ENCODE data around the gene KCND2. TPM values are rescaled to one million over a fixed set of nuclear protein-coding genes. Genes with fewer than 3 reads are reported as not detected.

Gene KCND2
- total RNA-seq, 1 donor from 2014 or later, result 0.12 TPM

DNA sequence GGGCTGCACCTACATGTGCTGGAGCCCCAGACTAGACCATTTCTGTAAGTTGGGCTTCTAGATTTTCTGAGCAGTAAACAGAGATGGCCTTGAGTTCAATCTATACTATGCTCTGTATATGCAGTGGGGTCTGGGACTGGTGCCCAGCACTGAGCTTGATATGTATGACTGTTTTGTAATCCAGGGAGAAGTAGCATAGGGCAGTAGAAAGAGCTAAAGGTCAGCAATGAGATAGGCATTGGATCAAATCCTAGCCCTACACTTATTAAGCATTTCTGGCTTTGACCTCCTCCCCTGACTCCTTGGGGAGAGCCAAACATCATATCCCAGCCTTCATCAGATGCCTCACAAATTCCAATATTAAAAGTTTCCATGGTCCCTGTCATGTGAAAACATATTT lies 330.4 kb downstream of the KCND2 start:
- DNase-seq (ENCODE audit: low read depth), result no peak
- H3K4me3 ChIP-seq (ENCODE audit: low read depth, low read length), result no peak overlapping the region
- TF ChIP-seq, protein P1, sequence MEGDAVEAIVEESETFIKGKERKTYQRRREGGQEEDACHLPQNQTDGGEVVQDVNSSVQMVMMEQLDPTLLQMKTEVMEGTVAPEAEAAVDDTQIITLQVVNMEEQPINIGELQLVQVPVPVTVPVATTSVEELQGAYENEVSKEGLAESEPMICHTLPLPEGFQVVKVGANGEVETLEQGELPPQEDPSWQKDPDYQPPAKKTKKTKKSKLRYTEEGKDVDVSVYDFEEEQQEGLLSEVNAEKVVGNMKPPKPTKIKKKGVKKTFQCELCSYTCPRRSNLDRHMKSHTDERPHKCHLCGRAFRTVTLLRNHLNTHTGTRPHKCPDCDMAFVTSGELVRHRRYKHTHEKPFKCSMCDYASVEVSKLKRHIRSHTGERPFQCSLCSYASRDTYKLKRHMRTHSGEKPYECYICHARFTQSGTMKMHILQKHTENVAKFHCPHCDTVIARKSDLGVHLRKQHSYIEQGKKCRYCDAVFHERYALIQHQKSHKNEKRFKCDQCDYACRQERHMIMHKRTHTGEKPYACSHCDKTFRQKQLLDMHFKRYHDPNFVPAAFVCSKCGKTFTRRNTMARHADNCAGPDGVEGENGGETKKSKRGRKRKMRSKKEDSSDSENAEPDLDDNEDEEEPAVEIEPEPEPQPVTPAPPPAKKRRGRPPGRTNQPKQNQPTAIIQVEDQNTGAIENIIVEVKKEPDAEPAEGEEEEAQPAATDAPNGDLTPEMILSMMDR (conservative IDR thresholded peaks at IDR 0.05; ENCODE audit: low read depth, low read length), result no peak

DNA sequence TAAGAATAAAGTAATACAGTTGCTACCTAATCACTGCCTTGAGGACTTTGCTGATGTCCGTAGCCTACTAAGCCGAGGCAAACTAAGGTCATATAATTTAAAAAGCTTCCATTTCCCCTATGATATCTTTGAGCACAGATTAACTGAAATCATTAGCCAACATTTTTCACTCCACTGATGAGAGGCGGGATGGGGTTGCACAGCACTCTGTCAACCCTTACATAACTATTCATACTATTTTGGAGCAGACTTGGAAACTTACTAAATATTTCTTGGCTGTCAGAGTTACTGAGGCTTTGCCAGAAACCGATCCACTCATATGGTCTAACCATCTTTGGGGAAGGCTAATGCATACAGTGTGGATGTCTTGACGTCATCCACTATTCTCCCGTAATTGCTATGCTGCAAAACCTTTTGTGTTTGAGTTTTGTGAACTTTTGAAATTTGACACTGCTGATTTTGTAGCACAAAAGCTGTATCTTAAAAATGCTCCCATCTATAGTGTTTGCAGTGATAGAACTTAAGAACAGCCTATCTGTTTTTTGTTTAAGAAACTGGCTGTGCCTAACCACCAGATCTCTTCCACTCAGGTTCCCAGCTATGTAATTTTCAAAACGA lies 336.3 kb downstream of the KCND2 start:
- TF ChIP-seq, protein P1 (conservative IDR thresholded peaks at IDR 0.05; ENCODE audit: low read depth, low read length), result no peak
- no peak for DNase-seq (ENCODE audit: low read depth)
- no peak overlapping the region for H3K4me3 ChIP-seq (ENCODE audit: low read depth, low read length)

DNA sequence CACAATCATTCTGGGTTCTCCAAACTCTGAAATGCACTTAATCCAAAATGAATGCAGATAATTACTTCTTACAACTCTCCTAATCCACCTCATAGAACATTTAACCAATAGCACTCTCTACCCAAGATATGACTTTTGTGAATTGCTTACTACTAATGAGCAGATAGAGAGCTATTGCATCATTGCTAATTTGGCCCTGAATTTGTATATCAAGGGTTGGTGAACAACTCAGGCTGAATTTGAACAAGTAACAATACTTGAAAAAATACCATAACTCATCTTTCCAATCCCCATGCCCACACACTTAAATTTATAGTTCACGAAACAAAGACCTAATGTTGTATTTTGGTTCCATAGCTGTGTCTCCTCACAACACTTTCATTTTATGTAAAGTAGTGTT lies 339.0 kb downstream of the KCND2 start:
- TF ChIP-seq, protein P1 (conservative IDR thresholded peaks at IDR 0.05; ENCODE audit: low read depth, low read length), result no peak
- no peak for DNase-seq (ENCODE audit: low read depth)
- no peak overlapping the region for H3K4me3 ChIP-seq (ENCODE audit: low read depth, low read length)

DNA sequence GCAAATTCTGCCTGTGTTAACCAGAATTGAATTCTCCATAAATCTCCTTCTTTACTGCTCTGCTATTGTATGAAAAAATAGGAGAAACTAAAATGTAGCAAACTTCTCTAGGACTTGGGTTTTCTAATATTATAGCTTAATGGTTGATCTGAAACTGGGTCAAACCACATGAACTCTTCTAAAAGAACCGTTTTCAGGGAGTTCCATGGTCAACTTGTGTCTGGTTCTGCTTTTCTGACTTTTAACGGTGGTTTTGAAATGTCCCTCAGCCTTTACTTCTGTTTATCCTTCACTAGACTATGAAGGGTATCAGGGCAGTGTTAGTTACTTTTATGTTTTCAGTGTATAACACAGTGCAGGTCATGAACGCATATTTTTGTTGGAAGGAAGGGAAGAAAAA lies 342.7 kb downstream of the KCND2 start:
- DNase-seq (ENCODE audit: low read depth), result no peak

DNA sequence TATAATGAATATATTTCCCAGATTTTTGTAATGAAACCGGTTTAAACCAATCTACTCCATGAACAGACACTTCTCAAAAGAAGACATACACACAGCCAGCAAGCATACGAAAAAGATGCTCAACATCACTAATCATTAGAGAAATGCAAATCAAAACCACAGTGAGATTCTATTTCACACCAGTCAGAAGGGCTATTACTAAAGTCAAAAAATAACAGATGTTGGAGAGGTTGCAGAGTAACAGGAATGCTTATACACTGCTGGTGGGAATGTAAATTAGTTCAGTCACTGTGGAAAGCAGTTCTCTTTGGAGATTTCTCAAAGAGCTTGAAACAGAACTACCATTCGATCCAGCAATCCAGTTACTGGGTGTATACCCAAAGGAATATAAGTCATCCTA lies 344.3 kb downstream of the KCND2 start:
- TF ChIP-seq, protein P1 (conservative IDR thresholded peaks at IDR 0.05; ENCODE audit: low read depth, low read length), result no peak
- no peak for DNase-seq (ENCODE audit: low read depth)
- H3K4me3 ChIP-seq (ENCODE audit: low read depth, low read length), result no peak overlapping the region

More for the DNA sequence above, 342.7 kb downstream of the KCND2 start:
- no peak overlapping the region for H3K4me3 ChIP-seq (ENCODE audit: low read depth, low read length)
- TF ChIP-seq, protein P1 (conservative IDR thresholded peaks at IDR 0.05; ENCODE audit: low read depth, low read length), result no peak

DNA sequence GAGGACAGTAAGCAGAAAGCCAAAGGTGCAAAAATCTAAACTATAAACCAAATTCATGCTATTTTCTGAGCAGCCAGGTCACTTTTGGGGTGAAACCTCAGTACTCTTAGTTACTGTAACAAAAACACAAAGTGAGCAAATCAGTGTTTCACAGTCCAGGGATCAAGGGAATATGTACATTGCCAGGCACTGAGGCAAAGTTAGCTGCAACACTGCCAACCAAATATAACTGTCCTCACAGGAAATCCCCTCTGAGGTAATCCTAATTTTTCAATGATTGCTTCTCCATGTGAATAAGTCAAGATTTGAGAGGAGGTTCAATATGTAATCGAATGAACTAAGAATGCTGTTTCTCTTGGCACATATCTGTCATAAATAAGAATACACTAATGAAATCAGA lies 355.3 kb downstream of the KCND2 start:
- TF ChIP-seq, protein P1 (conservative IDR thresholded peaks at IDR 0.05; ENCODE audit: low read depth, low read length), result no peak
- H3K4me3 ChIP-seq (ENCODE audit: low read depth, low read length), result no peak overlapping the region
- DNase-seq (ENCODE audit: low read depth), result no peak

DNA sequence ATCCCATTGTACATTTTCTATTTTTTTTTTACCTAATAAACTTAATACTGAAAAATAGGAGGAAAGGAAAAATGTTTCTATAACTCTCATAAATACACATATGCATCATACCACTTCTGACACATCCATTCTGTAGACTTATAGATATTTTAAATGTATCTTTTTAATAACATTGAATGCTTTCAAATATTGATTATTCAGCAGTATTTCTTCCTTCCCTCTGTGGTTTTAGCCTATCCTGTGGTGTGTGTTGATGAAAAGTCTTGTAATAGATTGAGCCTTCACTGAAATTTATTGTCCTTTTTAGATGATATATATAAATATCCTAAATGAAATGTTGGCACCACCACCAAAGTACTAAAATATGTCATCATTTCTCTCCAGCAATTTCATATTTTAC lies 366.9 kb downstream of the KCND2 start:
- no peak for DNase-seq (ENCODE audit: low read depth)
- TF ChIP-seq, protein P1 (conservative IDR thresholded peaks at IDR 0.05; ENCODE audit: low read depth, low read length), result no peak
- no peak overlapping the region for H3K4me3 ChIP-seq (ENCODE audit: low read depth, low read length)

Measured in epithelial cell of proximal tubule (primary cell).